ENCODE measurements around the gene ANKRD60.

DNA sequence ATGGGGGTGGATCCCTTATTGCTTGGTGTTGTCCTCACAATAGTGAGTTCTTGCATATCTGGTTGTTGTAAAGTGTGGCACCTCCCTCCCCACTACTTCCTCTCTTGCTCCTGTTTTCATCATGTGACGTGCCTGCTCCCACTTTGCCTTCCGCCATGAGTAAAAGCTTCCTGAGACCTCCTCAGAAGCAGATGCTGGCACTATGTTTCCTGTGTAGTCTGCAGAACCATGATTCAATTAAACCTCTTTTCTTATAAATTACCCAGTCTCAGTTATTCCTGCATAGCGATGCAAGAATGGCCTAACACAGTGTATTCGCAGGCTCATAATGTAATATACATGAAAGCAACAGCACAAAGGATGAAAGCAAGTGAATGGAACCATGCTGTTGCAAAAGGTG lies 28.4 kb upstream of the ANKRD60 start:
- TF ChIP-seq EP300 (IDR thresholded peaks at IDR 0.05; ENCODE audit: borderline replicate concordance) (no peak), CEBPB (IDR thresholded peaks at IDR 0.05) (no peak), TAF1 (IDR thresholded peaks at IDR 0.05; ENCODE audit: low read depth) (no peak), RAD21 (IDR thresholded peaks at IDR 0.05; ENCODE audit: low read depth) (no peak), TCF12 (IDR thresholded peaks at IDR 0.05; ENCODE audit: low read depth) (no peak), FOXM1 (IDR thresholded peaks at IDR 0.05; ENCODE audit: borderline replicate concordance, low read depth) (no peak), CREB1 (IDR thresholded peaks at IDR 0.05; ENCODE audit: low read depth) (no peak), NFIC (IDR thresholded peaks at IDR 0.05) (no peak), TEAD4 (IDR thresholded peaks at IDR 0.05) (no peak), YY1 (IDR thresholded peaks at IDR 0.05; ENCODE audit: low read depth) (no peak)
- TF ChIP-seq, protein P1, sequence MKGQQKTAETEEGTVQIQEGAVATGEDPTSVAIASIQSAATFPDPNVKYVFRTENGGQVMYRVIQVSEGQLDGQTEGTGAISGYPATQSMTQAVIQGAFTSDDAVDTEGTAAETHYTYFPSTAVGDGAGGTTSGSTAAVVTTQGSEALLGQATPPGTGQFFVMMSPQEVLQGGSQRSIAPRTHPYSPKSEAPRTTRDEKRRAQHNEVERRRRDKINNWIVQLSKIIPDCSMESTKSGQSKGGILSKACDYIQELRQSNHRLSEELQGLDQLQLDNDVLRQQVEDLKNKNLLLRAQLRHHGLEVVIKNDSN (IDR thresholded peaks at IDR 0.05): no peak
- TF ChIP-seq, protein P2, sequence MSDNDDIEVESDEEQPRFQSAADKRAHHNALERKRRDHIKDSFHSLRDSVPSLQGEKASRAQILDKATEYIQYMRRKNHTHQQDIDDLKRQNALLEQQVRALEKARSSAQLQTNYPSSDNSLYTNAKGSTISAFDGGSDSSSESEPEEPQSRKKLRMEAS (IDR thresholded peaks at IDR 0.05): no peak
- TF ChIP-seq, protein P3, sequence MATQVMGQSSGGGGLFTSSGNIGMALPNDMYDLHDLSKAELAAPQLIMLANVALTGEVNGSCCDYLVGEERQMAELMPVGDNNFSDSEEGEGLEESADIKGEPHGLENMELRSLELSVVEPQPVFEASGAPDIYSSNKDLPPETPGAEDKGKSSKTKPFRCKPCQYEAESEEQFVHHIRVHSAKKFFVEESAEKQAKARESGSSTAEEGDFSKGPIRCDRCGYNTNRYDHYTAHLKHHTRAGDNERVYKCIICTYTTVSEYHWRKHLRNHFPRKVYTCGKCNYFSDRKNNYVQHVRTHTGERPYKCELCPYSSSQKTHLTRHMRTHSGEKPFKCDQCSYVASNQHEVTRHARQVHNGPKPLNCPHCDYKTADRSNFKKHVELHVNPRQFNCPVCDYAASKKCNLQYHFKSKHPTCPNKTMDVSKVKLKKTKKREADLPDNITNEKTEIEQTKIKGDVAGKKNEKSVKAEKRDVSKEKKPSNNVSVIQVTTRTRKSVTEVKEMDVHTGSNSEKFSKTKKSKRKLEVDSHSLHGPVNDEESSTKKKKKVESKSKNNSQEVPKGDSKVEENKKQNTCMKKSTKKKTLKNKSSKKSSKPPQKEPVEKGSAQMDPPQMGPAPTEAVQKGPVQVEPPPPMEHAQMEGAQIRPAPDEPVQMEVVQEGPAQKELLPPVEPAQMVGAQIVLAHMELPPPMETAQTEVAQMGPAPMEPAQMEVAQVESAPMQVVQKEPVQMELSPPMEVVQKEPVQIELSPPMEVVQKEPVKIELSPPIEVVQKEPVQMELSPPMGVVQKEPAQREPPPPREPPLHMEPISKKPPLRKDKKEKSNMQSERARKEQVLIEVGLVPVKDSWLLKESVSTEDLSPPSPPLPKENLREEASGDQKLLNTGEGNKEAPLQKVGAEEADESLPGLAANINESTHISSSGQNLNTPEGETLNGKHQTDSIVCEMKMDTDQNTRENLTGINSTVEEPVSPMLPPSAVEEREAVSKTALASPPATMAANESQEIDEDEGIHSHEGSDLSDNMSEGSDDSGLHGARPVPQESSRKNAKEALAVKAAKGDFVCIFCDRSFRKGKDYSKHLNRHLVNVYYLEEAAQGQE (IDR thresholded peaks at IDR 0.05; ENCODE audit: low read depth): no peak
